B cell (primary cell): Measurements from ENCODE around the gene ARHGEF19. TPM values are rescaled to one million over a fixed set of nuclear protein-coding genes. Genes with fewer than 3 reads are reported as not detected.

Experiments
- ATAC-seq: fragments of 200-7000 bp; cut with Tn5 transposase; one replicate; pipeline ENCODE4 v1.10.0; 2021; ENCODE audit warnings: low read depth, mild to moderate bottlenecking, moderate number of reproducible peaks, moderate library complexity
- CTCF ChIA-PET: fragments of 350-600 bp; sonication (Branson Sonifier 250); formaldehyde crosslinking; loops from one replicate; lab custom pipeline; 2021; ENCODE audit warnings: antibody characterized with exemption, inconsistent platforms; lab: Charles Lee
- POLR2A ChIA-PET: fragments of 350-600 bp; sonication (Branson Sonifier 250); formaldehyde crosslinking; loops from one replicate; lab custom pipeline; 2021; ENCODE audit warnings: antibody characterized with exemption; lab: Charles Lee
- DNase-seq: peaks from one replicate; pipeline ENCODE4 v3.0.0; 2013
- H2AFZ ChIP-seq: 2 replicates; pipeline ENCODE4 v1.6.1; 2012; ENCODE audit warnings: mild to moderate bottlenecking, low read depth, low read length; ENCODE audit not compliant: insufficient read depth, poor library complexity, severe bottlenecking
- H3K27ac ChIP-seq, 2 donors: 1 replicate in 1 of 2; 2 replicates in 1 of 2; pipeline ENCODE4 v1.5.1; 2012 to 2013; ENCODE audit warnings: low read length in 2 of 2, mild to moderate bottlenecking in 2 of 2, moderate library complexity in 1 of 2
- H3K27me3 ChIP-seq, 4 experiments: fragments of 200-600 bp in 1 of 4; sonication (generic) in 1 of 4; replicated peaks in 1 of 4; 1 replicate in 2 of 4; 2 replicates in 2 of 4; pipeline versions ENCODE4 v1.6.1 to v1.7.0; 2013 to 2016; ENCODE audit warnings: low read length in 3 of 4, mild to moderate bottlenecking in 2 of 4, mixed read lengths in 1 of 4, moderate library complexity in 1 of 4; ENCODE audit not compliant: insufficient read depth in 4 of 4, control insufficient read depth in 3 of 4; ENCODE audit errors: control extremely low read depth in 1 of 4
- H3K36me3 ChIP-seq, 2 experiments: replicated peaks in 1 of 2; 1 replicate in 1 of 2; 2 replicates in 1 of 2; pipeline versions ENCODE4 v1.6.1 to v1.7.1; 2013; ENCODE audit warnings: low read length in 1 of 2; ENCODE audit not compliant: insufficient read depth in 2 of 2, control insufficient read depth in 1 of 2; ENCODE audit errors: control extremely low read depth in 1 of 2, extremely low read depth in 1 of 2
- H3K4me1 ChIP-seq, 2 donors: fragments of 200-600 bp in 1 of 2; sonication (generic) in 1 of 2; 1 replicate in 1 of 2; 2 replicates in 1 of 2; pipeline versions ENCODE4 v1.5.1 to v1.6.1; 2013 to 2017; ENCODE audit warnings: low read length in 2 of 2; ENCODE audit not compliant: control insufficient read depth in 2 of 2, insufficient read depth in 2 of 2
- H3K4me2 ChIP-seq: replicated peaks from 2 replicates; pipeline ENCODE3; 2012; ENCODE audit warnings: mild to moderate bottlenecking, low read depth, low read length; ENCODE audit not compliant: poor library complexity, severe bottlenecking
- H3K4me3 ChIP-seq, 5 experiments: fragments of 200-600 bp in 1 of 5; sonication (generic) in 1 of 5; 1 replicate in 3 of 5; 2 replicates in 2 of 5; pipeline versions ENCODE4 v1.5.1 to v1.7.0; 2011 to 2016; ENCODE audit warnings: low read length in 4 of 5, mild to moderate bottlenecking in 4 of 5, low read depth in 2 of 5, control low read depth in 1 of 5, moderate library complexity in 1 of 5; ENCODE audit not compliant: insufficient read depth in 1 of 5; ENCODE audit errors: control extremely low read depth in 1 of 5, extremely low read depth in 1 of 5
- H3K79me2 ChIP-seq: fragments of 200-600 bp; sonication (generic); one replicate; pipeline ENCODE4 v1.6.0; 2016; ENCODE audit warnings: low read length; ENCODE audit not compliant: control insufficient read depth, insufficient read depth
- H3K9ac ChIP-seq: fragments of 200-600 bp; sonication (generic); 2 replicates; pipeline ENCODE4 v1.6.1; 2017; ENCODE audit warnings: mild to moderate bottlenecking, low read length, moderate library complexity
- H3K9me3 ChIP-seq, 3 donors: one replicate each; pipeline versions ENCODE4 v1.6.1 to v1.7.1; 2013; ENCODE audit warnings: low read length in 2 of 3; ENCODE audit not compliant: control insufficient read depth in 2 of 3, insufficient read depth in 1 of 3; ENCODE audit errors: control extremely low read depth in 1 of 3
- H4K20me1 ChIP-seq: 2 replicates; pipeline ENCODE4 v1.6.0; 2012; ENCODE audit warnings: mild to moderate bottlenecking, low read length; ENCODE audit not compliant: insufficient read depth, control insufficient read depth, poor library complexity, severe bottlenecking
- H3K27ac Mint-ChIP-seq: one replicate; pipeline ENCODE4 v1.8.0; 2021; ENCODE audit warnings: mixed read lengths
- H3K27me3 Mint-ChIP-seq: one replicate; pipeline ENCODE4 v1.8.0; 2021; ENCODE audit warnings: mixed read lengths
- H3K4me1 Mint-ChIP-seq: one replicate; pipeline ENCODE4 v1.8.0; 2021; ENCODE audit warnings: mixed read lengths
- H3K4me3 Mint-ChIP-seq: one replicate; pipeline ENCODE4 v1.8.0; 2021; ENCODE audit warnings: mixed read lengths
- H3K9me3 Mint-ChIP-seq: one replicate; pipeline ENCODE4 v1.8.0; 2022; ENCODE audit warnings: mixed read lengths; ENCODE audit not compliant: insufficient read depth
- CTCF ChIP-seq: fragments of 200-600 bp; IDR thresholded peaks from one replicate; pipeline ENCODE4 v1.8.0; 2022; ENCODE audit warnings: antibody characterized with exemption, mild to moderate bottlenecking
- EZH2 ChIP-seq: IDR thresholded peaks from 2 replicates; pipeline ENCODE4 v1.6.1; 2012; ENCODE audit warnings: borderline replicate concordance, low read depth, mild to moderate bottlenecking, moderate library complexity, low read length; ENCODE audit not compliant: insufficient read depth, poor library complexity, severe bottlenecking
- WGBS: methylation state at CpG from one replicate; pipeline ENCODE4 v1.1.5; 2013; ENCODE audit warnings: missing lambda C conversion rate; ENCODE audit not compliant: insufficient coverage; 5-methylcytosine and 5-hydroxymethylcytosine counted together
- intact Hi-C: fragments of 100-400 bp; cut with micrococcal nuclease; formaldehyde crosslinking; loops from one replicate; pipeline ENCODE4 v1.10.0; 2022
- polyA plus RNA-seq: library from polyadenylated mRNA; depleted of rRNA; stranded (reverse); fragments of >200 nt; gene quantifications from 2 replicates; pipeline ENCODE4 v1.2.3, GENCODE V29; 2012
- total RNA-seq, 2 donors: library from RNA; stranded (reverse); fragments of 120-200 nt in 1 of 2; gene quantifications; 1 replicate in 1 of 2; 2 replicates in 1 of 2; pipeline versions ENCODE4 v1.2.3 to v1.2.4, GENCODE V29; 2013 to 2022

The ARHGEF19 gene
- total and polyA plus RNA-seq, 2 donors (not counting 1 experiment from before 2014, with no cell fraction given), result 13.9 to 20.9 TPM

GRCh38 chr1:16191309-16191708 lies 21.1 kb downstream of the ARHGEF19 start:
- CTCF ChIA-PET, result interaction anchor here (0.6 to 12.1 kb wide), 4 partner anchors 51 to 118 kb away, joined by 5 to 237 read pairs (median 6); partner anchors contain the start of gene FAM131C
- Mint-ChIP-seq H3K27ac (no peak overlapping the region), H3K9me3 (no peaks in the 10 kb centered on the region), H3K27me3 (peaks cover 17% of the 10 kb centered on the region), H3K4me3 (no peak overlapping the region), H3K4me1 (peaks cover 2% of the 10 kb centered on the region)
- Histone ChIP-seq H3K4me2 (no peak overlapping the region), H3K79me2 (no peaks in the 10 kb centered on the region), H2AFZ (no peak overlapping the region), H3K4me1 (peaks cover 5 to 7% of the 10 kb centered on the region in 2 donors), H3K4me3 (no peak overlapping the region), H3K27me3 (peaks cover 0 to 26% (median 9%) of the 10 kb centered on the region in 4 experiments), H3K36me3 (no peaks in the 10 kb centered on the region), H3K9me3 (no peaks in the 10 kb centered on the region), H4K20me1 (no peaks in the 10 kb centered on the region), H3K27ac (no peak overlapping the region), H3K9ac (no peak overlapping the region)
- TF ChIP-seq EZH2 (no peak), CTCF (no peak)
- intact Hi-C loops, result no loop called here
- POLR2A ChIA-PET, result no interaction called here
- DNase-seq (no peak), ATAC-seq (no peak)
- WGBS, result 100% methylated on average over 1 of the region's 1 CpG

GRCh38 chr1:16189921-16190621 lies 22.4 kb downstream of the ARHGEF19 start:
- POLR2A ChIA-PET, result interaction anchor here (0.6 kb wide), 1 partner anchor 104 kb away, joined by 8 read pairs; no protein-coding TSS in a partner anchor
- H3K4me2 ChIP-seq, result no peak overlapping the region
- intact Hi-C loops, result no loop called here

More at GRCh38 chr1:16189921-16190621, 22.4 kb downstream of the ARHGEF19 start:
- Histone ChIP-seq H3K27ac (no peak overlapping the region), H3K27me3 (peaks cover 0 to 26% (median 9%) of the 10 kb centered on the region in 4 experiments), H2AFZ (no peak overlapping the region), H3K9ac (no peak overlapping the region), H3K36me3 (no peaks in the 10 kb centered on the region), H3K4me1 (peaks cover 5 to 7% of the 10 kb centered on the region in 2 donors), H3K4me3 (no peak overlapping the region), H3K79me2 (no peaks in the 10 kb centered on the region), H4K20me1 (no peaks in the 10 kb centered on the region), H3K9me3 (no peaks in the 10 kb centered on the region)
- Mint-ChIP-seq H3K9me3 (no peaks in the 10 kb centered on the region), H3K27me3 (peaks cover 17% of the 10 kb centered on the region), H3K4me1 (peaks cover 2% of the 10 kb centered on the region), H3K27ac (no peak overlapping the region), H3K4me3 (no peak overlapping the region)
- CTCF ChIA-PET, result interaction anchor here (0.9 to 12.1 kb wide), 6 partner anchors 10 to 117 kb away, joined by 3 to 237 read pairs (median 5); partner anchors contain the start of gene FAM131C
- DNase-seq (no peak), ATAC-seq (no peak)
- WGBS, result 89% methylated on average over 6 of the region's 9 CpGs
- TF ChIP-seq EZH2 (no peak), CTCF (no peak)
